ENCODE results near the gene TACC2.
A peak's percentile ranks its signal among the peaks of the same experiment; 100 is the strongest.

TACC2 gene

DNA sequence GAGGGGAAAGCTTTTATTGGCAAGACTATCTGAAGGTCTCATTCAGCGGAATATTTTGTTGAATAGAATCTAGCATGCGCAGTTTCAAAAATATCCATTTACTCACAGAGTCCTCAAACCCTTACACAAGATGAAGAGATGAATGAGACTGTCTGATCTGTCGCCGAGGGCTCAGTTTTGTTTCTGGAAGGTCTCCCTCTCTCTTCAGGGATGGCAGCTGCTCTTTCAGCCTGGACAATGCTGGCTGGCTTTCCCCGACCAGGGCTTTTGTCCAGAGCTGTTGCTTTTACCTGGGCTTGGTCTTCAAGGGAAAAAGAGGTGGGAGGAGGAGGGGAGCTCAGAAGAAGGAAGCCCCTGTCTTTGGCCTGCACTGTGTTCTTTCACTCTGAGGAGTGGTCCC is 200.2 kb downstream of the TACC2 start:
- TF ChIP-seq, protein P1, sequence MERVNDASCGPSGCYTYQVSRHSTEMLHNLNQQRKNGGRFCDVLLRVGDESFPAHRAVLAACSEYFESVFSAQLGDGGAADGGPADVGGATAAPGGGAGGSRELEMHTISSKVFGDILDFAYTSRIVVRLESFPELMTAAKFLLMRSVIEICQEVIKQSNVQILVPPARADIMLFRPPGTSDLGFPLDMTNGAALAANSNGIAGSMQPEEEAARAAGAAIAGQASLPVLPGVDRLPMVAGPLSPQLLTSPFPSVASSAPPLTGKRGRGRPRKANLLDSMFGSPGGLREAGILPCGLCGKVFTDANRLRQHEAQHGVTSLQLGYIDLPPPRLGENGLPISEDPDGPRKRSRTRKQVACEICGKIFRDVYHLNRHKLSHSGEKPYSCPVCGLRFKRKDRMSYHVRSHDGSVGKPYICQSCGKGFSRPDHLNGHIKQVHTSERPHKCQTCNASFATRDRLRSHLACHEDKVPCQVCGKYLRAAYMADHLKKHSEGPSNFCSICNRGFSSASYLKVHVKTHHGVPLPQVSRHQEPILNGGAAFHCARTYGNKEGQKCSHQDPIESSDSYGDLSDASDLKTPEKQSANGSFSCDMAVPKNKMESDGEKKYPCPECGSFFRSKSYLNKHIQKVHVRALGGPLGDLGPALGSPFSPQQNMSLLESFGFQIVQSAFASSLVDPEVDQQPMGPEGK (CRISPR knock-in tag; IDR thresholded peaks at IDR 0.05; ENCODE audit: borderline replicate concordance): no peak
- TF ChIP-seq RARB (CRISPR knock-in tag; IDR thresholded peaks at IDR 0.05) (no peak), OSR1 (CRISPR knock-in tag; IDR thresholded peaks at IDR 0.05) (no peak), BACH2 (CRISPR knock-in tag; IDR thresholded peaks at IDR 0.05; ENCODE audit: borderline replicate concordance) (no peak), ZNF8 (CRISPR knock-in tag; IDR thresholded peaks at IDR 0.05) (no peak), SNAI2 (CRISPR knock-in tag; IDR thresholded peaks at IDR 0.05) (no peak), TCF4 (CRISPR knock-in tag; IDR thresholded peaks at IDR 0.05; ENCODE audit: borderline replicate concordance) (no peak), ZC3H10 (CRISPR knock-in tag; IDR thresholded peaks at IDR 0.05) (no peak), PPARA (CRISPR knock-in tag; IDR thresholded peaks at IDR 0.05; ENCODE audit: borderline replicate concordance) (no peak), ZFP3 (CRISPR knock-in tag; IDR thresholded peaks at IDR 0.05) (no peak), ZNF565 (CRISPR knock-in tag; conservative IDR thresholded peaks at IDR 0.05; ENCODE audit: low read depth) (no peak), TOX (CRISPR knock-in tag; IDR thresholded peaks at IDR 0.05; ENCODE audit: borderline replicate concordance) (no peak), GLIS3 (CRISPR knock-in tag; IDR thresholded peaks at IDR 0.05) (no peak)
- TF ChIP-seq, protein P2, sequence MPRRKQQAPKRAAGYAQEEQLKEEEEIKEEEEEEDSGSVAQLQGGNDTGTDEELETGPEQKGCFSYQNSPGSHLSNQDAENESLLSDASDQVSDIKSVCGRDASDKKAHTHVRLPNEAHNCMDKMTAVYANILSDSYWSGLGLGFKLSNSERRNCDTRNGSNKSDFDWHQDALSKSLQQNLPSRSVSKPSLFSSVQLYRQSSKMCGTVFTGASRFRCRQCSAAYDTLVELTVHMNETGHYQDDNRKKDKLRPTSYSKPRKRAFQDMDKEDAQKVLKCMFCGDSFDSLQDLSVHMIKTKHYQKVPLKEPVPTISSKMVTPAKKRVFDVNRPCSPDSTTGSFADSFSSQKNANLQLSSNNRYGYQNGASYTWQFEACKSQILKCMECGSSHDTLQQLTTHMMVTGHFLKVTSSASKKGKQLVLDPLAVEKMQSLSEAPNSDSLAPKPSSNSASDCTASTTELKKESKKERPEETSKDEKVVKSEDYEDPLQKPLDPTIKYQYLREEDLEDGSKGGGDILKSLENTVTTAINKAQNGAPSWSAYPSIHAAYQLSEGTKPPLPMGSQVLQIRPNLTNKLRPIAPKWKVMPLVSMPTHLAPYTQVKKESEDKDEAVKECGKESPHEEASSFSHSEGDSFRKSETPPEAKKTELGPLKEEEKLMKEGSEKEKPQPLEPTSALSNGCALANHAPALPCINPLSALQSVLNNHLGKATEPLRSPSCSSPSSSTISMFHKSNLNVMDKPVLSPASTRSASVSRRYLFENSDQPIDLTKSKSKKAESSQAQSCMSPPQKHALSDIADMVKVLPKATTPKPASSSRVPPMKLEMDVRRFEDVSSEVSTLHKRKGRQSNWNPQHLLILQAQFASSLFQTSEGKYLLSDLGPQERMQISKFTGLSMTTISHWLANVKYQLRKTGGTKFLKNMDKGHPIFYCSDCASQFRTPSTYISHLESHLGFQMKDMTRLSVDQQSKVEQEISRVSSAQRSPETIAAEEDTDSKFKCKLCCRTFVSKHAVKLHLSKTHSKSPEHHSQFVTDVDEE (CRISPR knock-in tag; IDR thresholded peaks at IDR 0.05): no peak

DNA sequence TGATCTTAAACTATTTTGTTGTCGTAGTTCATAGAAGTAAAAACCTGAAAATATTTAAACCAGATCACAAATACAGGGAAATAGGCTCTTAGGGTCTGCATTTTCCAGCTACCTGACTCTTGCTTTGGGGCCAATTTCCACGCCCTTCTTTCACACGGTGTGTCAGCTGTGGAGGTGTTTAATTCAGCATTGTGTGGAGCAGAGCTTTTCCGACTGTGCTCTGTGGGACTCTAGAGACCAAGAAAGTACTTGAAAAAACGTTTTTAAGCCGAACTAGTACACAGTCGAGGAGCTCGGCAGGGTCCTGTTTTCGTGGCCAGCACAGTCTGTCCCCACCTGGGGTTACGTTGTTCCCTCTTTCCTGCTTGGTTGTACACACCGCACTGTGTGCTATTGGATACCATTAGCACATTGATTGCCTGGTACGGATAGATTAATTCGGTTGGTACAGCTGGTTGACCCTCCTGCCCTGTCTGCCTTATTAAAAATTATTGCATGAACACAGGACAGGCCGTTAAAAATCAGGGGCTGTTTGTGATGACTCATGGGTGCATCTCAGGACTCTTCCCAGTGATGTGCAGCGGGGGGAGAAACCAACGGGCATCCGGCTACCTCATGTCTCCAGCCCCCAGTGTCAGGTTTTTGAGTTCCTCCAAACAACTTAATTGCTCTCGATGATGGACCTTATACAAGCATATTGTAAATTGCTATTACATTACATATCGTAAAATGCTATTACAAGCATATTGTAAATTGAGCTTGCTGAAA is 201.4 kb downstream of the TACC2 start:
- TF ChIP-seq, protein P2 (CRISPR knock-in tag; IDR thresholded peaks at IDR 0.05): no peak
- TF ChIP-seq TCF4 (CRISPR knock-in tag; IDR thresholded peaks at IDR 0.05; ENCODE audit: borderline replicate concordance): no peak
- TF ChIP-seq RARB (CRISPR knock-in tag; IDR thresholded peaks at IDR 0.05): no peak
- no peak for TF ChIP-seq ZFP30 (CRISPR knock-in tag; IDR thresholded peaks at IDR 0.05)
- no peak for TF ChIP-seq ARNTL (CRISPR knock-in tag; IDR thresholded peaks at IDR 0.05; ENCODE audit: borderline replicate concordance, low read depth)
- TF ChIP-seq ISL1 (CRISPR knock-in tag; IDR thresholded peaks at IDR 0.05): no peak
- TF ChIP-seq ZNF8 (CRISPR knock-in tag; IDR thresholded peaks at IDR 0.05): no peak
- no peak for TF ChIP-seq OSR1 (CRISPR knock-in tag; IDR thresholded peaks at IDR 0.05)
- peak; percentile 68 for ATAC-seq

More for the DNA sequence above, 200.2 kb downstream of the TACC2 start:
- ATAC-seq: no peak

DNA sequence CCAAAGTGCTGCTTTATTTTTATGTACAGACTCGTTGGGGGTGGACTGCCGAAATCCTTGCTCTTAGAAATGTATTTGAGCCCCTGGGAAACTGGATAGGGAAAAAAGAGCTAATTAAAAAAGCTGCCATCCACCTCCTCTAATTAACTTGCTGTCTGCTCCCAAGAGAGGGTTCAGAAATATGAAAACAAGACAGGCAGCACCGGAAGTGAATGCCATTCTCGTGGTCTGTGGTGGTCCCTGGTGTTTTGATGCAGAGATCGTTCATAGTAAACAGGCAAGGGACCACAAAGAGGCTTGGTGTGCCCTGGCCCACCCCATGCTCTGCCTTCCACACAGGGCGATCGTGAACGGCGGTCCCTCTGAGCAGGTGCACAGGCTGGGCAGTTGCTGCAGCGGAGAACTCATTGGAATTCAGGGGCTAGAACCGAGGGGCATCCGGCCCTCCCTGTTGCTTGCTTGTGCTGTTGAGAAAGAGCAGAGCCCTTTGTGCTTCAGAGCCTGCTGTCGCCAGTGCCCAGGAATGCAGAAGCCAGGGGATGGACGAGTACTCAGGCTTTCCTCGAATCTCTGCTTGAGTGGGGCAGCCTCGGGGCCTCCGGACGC is 203.1 kb downstream of the TACC2 start:
- no peak for ATAC-seq
- TF ChIP-seq GLIS3 (CRISPR knock-in tag; IDR thresholded peaks at IDR 0.05): no peak
- TF ChIP-seq PPARA (CRISPR knock-in tag; IDR thresholded peaks at IDR 0.05; ENCODE audit: borderline replicate concordance): no peak
- TF ChIP-seq ARNTL (CRISPR knock-in tag; IDR thresholded peaks at IDR 0.05; ENCODE audit: borderline replicate concordance, low read depth): no peak
- no peak for TF ChIP-seq ZNF70 (CRISPR knock-in tag; IDR thresholded peaks at IDR 0.05)
- no peak for TF ChIP-seq ZFP3 (CRISPR knock-in tag; IDR thresholded peaks at IDR 0.05)
- TF ChIP-seq, protein P3, sequence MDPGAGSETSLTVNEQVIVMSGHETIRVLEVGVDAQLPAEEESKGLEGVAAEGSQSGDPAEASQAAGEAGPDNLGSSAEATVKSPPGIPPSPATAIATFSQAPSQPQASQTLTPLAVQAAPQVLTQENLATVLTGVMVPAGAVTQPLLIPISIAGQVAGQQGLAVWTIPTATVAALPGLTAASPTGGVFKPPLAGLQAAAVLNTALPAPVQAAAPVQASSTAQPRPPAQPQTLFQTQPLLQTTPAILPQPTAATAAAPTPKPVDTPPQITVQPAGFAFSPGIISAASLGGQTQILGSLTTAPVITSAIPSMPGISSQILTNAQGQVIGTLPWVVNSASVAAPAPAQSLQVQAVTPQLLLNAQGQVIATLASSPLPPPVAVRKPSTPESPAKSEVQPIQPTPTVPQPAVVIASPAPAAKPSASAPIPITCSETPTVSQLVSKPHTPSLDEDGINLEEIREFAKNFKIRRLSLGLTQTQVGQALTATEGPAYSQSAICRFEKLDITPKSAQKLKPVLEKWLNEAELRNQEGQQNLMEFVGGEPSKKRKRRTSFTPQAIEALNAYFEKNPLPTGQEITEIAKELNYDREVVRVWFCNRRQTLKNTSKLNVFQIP (CRISPR knock-in tag; IDR thresholded peaks at IDR 0.05; ENCODE audit: borderline replicate concordance, low read depth): no peak
- no peak for TF ChIP-seq RARB (CRISPR knock-in tag; IDR thresholded peaks at IDR 0.05)
- TF ChIP-seq ZNF8 (CRISPR knock-in tag; IDR thresholded peaks at IDR 0.05): no peak
- no peak for TF ChIP-seq CSDC2 (CRISPR knock-in tag; IDR thresholded peaks at IDR 0.05)
- no peak for TF ChIP-seq ESRRG (CRISPR knock-in tag; IDR thresholded peaks at IDR 0.05)
- TF ChIP-seq BACH2 (CRISPR knock-in tag; IDR thresholded peaks at IDR 0.05; ENCODE audit: borderline replicate concordance): no peak
- TF ChIP-seq, protein P1 (CRISPR knock-in tag; IDR thresholded peaks at IDR 0.05; ENCODE audit: borderline replicate concordance): no peak
- TF ChIP-seq TOX (CRISPR knock-in tag; IDR thresholded peaks at IDR 0.05; ENCODE audit: borderline replicate concordance): no peak
- no peak for TF ChIP-seq ZFP30 (CRISPR knock-in tag; IDR thresholded peaks at IDR 0.05)
- TF ChIP-seq OSR1 (CRISPR knock-in tag; IDR thresholded peaks at IDR 0.05): no peak
- TF ChIP-seq SNAI2 (CRISPR knock-in tag; IDR thresholded peaks at IDR 0.05): no peak

Data from SK-N-SH treated with all-trans-retinoic acid at 6 μM for 48 hours (cell line).